Retina (tissue), 1 donor: Measurements from ENCODE around the gene DDX41.
"Not testable (repeated sequence)": the region's sequence is repeated elsewhere in the genome, so short reads cannot be mapped to it uniquely, and the experiment has no call there.

Source experiments
- DNase-seq: peaks from one replicate; pipeline ENCODE4 v3.0.0-alpha.2; 2016

DDX41 gene

DNA sequence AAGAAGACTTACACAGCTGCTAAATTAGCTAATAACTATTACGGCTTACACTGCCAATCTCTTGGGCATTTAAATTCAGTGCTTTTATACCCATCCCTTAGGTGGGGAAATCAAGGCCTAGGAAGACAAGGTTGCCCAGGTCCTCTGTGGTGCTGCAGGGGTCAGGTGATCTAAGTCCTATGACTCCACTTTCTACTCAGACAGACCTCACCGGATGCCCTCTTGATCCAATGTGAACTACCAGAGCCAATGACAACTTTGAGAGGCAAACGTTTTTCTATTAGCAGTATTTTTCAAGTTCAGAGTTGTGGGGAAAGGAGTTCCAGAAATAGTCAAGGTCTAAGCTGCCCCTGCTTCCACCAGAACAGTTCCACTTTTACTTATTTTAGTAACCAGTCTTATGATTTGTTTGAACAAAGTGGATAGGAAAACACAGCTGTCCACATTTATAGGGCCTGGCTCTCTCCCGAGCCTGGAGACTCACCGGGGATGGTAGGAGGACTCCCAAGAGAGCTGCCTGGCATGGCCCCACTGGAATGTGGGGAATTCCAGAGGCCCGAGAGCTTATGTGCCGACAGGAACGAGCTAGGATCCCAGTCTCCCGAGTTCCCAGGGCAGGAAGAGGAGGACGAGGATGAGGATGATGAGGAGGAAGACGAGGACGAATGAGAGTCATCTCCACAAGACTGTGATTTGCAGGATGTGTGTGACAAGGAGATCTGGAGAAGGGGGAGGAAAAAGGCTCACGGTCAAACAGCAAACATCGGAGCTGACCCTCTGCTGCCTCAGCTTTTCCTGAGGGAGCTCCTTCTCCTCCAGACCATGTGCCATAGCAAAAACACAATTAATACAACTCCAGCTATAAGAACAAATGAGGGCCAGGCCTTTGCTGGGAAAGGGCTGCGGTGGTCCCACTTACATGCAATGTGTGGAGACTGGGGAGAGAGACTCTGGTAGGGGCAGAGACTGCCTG is 20.9 kb upstream of the DDX41 start:
- no peak for DNase-seq

DNA sequence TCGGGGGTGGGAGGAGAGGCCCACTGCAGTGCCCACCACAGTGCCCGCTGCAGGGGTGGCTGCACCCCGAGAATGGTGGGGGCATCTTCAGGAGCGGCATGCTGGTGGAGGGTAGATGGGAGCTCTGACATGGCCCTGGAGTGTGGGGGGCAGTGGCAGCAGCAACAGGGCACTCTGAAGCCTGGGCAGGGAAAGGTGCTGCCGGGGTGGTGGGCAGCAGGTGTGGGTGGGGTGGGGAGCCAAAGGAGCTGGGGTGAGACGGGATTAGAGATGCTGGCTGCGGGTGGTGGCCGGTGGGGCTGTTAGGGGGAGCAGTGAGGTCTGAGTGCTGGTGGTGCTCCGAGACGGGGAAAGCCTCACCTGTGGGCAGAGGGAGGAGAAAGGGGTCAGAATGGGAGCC is 19.6 kb upstream of the DDX41 start:
- no peak for DNase-seq

DNA sequence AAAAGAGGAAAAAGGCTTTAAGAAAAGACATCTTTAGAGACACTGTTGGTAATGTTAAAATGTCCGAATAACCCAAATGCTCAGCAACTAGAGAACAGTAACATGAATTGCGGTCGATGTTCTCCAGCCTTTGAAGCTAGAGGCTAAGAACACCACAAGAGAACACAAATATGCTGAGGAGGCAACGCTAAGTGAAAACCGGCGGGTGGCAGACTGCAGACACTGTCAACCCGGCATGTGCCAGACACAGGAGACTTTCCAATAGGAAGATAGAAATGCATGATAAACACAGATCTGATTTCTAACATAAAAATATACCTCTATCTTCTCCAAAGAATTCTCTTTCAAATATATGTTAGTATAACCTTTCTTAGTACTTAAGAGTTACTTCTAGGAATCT is 18.4 kb upstream of the DDX41 start:
- no peak for DNase-seq

DNA sequence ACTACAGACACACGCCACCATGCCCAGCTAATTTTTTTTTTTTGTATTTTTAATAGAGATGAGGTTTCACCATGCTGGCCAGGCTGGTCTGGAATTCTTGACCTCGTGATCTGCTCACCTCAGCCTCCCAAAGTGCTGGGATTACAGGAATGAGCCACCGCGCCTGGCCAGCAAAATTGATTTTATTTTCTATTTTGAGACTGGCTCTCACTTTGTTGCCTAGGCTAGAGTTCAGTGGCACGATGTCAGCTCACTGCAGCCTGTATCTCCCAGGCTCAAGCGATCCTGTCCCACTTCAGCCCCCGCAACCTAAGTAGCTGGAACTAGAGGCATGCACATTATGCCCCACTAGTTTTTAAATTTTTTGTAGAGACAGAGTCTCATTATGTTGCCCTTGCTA is 17.7 kb upstream of the DDX41 start:
- DNase-seq = not testable (repeated sequence)

DNA sequence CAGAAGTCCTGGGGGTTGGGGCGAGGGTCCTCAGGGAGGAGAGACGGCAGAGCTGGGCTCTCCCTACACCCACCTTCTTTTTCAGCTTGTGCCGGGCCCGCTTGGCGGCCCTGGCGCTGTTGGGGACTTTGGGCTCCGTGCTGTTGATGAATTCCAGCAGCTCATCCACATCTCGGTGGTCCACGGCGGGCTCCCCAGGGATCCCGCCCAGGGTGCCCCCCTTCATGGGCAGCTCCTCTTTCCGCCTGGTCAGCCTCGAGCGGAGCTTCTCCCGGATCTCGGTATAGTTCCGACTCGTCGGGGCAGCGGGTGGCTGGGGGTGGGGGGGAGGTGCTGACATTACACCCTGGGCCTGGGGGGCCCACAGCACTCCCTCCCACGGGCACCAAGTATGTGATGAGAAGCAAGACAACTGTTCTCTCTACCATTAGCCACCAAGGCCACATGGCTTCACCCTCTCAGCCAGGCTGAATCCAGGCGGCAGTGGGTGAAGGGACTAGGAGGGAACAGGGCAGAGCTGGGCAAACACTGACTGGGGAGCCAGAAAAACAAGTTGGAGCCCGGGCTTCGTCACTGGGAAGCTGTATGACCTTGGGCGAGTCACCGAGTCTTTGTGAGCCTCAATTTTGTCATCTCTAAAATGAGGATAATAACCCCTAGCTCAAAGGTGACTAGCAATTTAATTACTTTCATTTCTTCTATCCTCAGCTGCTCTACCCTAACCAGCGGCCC is 14.6 kb upstream of the DDX41 start:
- DNase-seq = no peak

DNA sequence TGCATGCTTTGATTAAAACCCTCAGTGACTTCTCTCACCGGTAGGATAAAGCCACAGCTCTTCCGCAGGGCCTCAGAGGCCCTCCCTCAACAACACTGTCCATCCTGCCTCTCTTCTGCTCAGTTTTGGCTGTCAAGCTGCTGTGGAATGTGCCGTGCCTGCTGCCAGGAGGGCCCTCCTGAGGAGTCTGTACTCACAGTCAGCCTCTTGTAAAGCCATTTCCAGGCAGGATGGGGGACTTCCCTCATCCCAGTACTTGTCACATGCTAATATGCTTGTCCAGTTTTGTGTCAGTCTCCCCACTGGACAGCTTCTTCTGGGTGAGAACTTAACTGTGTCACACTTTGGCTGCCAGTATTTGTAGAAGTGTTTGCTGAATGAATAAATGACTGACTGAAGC is 13.9 kb upstream of the DDX41 start:
- no peak for DNase-seq

DNA sequence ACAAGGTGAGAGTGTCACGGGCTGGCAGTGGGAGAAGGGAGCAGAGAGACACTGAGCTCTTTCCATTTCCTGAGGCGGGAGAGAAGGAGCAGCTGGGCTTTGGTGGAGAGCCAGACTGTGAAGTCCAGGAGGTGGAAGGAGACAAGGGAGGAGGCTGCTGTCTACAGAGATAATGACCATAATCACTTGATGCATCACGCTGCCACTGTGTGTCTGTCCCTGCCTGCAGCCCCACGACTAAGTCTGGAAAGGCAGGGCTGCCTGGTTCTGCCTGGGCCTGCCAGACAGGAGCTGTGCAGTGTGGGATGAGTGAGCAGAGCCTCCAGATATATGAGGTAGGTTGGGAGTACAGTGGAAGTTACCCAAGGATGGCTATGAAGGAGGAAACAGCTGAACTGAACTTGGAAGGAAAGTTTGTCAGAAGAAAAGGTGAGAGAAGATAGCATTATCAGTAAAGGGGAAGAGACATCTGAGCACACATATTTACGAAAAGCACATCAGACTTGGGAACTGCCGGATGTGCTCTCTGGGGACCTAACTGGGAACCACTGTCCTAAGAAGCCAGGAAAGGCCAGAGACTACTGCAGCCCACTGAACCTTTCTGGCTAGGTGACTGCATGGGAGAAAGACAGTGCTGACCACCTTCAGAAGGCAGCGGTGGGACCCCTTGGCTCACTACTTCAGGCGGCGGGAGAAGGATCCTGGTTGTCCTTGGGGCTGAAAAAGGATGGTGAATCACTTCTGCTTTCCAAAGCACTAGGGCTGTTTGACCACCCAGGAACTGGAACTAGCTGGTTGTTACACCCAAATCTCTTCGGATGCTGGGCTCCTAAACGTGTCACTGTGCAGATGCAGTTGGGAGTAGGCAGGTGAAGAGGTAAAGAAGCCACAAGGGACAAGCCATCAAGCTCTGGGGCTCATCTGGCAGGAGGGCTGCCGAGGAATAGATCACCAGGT is 12.8 kb upstream of the DDX41 start:
- DNase-seq = no peak

DNA sequence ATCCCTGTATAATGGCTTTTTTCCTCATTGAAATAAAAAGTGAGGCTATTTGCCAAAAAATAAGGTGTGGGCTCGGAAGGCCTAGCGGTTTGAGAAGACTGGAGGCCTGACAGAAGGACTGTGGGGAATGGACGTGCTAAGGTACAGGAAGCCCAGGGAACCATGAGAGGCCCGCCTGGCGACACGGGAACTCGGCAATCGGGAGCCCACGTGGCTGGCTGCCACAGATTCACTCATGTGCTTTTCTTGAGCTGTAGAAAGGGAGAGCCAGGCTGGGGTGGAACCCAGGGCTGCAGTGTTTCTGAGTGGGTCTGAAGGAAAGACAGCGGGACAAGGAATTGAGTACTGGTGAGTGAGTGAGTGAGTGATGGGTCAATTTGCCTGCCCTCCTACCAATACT is 11.9 kb upstream of the DDX41 start:
- no peak for DNase-seq

DNA sequence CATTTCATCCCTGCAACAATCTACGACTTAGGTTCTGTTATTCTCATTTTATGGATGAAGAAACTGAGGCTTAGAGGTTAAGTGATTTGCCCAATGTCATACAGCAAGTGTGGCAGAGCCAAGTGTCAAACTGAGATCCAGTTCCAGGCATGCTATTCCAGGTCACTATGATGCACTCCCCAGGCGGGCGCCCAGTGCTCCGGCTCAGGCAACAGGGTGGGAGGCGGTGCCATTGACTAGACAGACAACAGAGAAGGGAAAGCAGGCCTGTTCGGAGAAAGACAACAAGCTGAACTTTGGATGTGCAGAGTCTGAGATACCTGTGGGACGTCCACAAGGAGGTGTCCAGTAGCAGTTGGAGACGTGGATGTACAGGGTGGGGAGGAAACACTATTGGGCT is 10.8 kb upstream of the DDX41 start:
- no peak for DNase-seq

DNA sequence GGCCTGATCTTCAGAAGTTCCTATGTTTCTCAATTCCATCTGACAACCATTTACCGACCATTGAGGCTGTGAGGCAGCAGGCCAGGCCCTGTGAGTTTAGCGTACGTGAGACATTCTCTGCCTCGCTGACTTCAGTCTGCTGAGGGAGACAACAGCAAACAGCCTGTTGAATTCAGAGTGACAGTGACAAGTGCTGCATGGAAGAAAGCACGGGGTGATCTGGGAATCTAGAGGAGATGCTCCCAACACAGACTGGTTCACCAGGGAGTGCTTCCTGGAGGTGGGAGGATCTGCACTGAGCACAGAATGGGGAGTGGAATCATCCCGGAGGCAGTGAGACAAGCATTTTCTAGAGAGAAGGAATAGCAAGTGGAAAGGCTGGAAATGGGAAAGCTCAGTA is 10.0 kb upstream of the DDX41 start:
- DNase-seq = no peak

DNA sequence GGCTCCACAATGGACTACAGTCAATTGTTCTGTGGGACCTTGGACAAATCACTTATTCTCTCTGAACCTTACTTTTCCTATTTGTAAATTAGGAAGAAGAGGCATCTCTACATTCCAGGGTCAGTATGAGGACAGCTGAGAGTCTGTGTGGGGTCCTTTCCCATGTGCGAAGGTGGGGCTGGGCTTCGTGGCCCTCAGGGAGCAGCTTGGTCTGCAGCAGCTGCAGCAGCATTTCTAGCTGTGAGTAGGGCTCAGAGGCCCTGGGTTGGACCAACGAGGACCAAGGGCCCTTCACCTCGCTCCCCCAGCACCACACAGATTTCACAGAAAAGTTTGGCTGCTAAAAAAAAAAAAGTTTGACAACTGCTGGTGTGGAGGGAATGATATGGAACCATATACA is 9.4 kb upstream of the DDX41 start:
- no peak for DNase-seq

DNA sequence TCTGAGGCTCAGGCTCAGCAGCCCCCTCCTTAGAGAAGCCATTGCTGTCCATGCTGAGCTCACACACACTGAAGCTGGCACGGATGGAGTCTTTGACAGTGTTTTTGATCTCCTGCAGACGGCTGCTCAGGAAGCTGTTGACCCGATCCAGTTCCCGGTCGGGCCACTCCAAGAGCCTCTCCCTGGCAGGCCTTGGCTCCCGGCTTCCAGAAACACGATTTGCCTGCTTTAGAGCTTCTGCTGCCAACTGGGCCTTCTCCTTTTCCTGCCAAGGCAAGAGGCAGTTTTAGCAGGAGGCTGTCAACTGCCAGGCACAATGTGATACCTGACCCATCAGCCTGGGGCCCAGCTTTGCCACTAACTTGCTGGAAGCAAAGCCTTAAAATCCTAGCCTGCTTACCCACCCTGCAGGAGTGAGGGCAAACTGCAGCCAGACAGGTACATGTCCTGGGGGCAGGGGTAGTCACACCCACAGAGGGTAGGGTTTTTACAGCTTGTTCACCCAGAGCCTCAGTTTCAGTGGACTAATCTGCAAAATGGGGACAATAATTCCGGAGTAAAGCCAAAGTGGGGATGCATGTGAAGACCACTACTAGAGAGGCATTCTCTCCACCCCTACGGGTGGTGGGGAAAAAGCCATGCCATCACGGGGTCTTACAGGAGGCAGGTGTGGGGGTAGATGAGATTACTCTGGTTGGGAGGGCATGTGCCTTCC is 8.3 kb upstream of the DDX41 start:
- no peak for DNase-seq

DNA sequence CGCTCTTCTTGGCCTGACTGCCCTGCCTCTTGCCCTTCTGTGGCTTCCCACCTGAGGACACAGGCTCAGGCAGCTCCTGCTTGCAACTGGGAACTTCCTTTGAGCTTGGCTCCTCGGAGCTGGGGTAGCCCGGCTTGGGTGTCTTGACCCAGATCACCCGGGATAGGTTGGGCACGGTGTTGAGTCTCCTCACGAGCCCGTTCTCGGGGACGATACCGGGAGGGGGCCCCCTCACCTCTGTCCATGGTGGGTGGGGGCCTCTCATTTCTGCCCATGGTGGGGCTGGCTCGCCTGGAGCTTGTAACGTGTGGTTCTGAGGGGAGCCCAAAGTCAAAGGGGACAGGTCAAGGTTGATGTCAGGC is 7.8 kb upstream of the DDX41 start:
- no peak for DNase-seq

DNA sequence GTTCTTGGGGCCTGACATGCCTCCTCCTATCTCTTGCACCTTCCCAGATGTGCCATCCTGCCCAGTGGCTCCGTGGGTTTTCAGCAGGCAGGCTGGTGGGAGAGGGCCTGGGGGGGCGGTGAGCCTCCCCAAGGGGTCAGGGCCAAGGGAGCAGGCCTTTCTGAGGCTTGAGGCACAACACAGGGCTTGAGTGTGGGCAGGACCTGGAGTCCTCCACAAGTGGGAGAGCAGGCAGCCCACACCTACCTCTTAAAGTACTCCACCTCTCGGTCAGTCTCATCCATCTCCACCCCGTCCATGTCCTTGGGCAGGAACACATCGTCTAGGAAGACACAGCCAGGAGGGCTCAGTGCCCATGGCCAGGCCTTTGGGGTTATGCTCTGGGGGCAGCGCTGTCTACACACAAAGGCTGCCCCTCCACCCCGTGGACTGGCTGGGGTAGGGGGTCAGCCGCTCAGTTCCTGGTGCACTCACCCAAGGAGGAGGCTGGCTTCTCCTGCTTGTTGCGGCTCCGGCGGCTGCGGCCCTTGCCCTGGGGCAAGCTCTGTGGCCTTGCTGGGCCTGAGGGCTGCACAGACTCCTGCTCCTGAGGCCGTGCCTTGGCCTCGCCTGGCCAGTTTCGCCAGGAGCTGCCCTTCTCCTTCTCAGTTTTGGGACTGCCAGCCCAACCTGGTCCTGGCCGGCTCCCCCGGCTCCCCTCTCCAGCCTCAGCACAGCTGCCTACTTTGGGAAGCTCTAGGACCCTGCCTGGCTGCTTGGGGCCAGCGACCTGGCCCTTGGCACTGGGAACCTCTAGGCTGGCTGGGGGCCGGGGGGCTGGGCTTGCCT is 7.2 kb upstream of the DDX41 start:
- DNase-seq = no peak

DNA sequence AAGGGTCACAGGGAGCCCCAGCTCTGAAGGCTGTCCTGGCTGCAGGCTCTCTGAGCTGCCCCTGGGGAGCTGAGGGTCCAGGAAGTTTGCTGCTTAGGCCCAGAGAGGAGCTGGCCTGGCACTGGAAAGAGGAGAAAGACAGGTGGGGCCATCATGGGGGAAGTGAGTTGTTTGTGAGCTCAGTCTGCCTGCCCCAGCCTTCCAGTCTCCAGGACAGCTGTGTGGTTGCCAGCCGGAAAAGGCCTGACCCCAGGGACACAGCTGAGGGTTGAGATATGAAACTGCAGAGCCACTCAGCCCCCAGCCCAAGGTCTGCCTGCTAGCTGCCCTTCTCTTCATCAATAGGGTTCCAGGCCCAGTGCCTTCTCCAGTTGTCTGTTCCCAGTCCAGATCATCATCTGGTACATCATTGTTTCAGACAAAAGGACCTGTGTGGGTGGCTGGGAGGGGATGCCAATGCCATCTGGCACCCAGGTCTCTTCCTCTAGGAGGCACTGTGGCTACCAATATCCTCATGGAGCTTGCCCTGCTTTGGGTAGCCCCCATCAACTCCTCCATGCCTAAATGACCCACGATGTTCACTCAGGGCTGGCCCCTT is 4.3 kb upstream of the DDX41 start:
- DNase-seq = no peak

DNA sequence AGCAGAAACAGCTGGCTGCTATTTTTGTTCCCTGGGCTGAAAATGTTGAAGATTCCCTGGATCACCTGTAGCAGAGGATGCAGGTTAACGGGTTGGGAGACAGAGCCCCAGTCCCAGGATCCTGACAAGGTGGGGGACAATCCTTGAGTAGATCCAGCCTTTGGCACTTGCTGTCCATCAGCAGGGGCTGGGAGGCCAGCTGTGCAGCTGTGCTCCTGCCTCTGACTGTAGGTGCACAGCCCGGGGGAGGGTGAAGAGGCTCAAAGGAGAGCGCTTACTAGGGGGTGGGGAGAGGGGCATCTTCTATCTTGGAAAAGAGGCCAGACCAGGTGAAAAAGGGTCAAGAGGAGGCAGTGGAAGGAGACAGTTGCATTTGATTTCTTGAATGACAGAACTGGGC is 3.5 kb upstream of the DDX41 start:
- no peak for DNase-seq

DNA sequence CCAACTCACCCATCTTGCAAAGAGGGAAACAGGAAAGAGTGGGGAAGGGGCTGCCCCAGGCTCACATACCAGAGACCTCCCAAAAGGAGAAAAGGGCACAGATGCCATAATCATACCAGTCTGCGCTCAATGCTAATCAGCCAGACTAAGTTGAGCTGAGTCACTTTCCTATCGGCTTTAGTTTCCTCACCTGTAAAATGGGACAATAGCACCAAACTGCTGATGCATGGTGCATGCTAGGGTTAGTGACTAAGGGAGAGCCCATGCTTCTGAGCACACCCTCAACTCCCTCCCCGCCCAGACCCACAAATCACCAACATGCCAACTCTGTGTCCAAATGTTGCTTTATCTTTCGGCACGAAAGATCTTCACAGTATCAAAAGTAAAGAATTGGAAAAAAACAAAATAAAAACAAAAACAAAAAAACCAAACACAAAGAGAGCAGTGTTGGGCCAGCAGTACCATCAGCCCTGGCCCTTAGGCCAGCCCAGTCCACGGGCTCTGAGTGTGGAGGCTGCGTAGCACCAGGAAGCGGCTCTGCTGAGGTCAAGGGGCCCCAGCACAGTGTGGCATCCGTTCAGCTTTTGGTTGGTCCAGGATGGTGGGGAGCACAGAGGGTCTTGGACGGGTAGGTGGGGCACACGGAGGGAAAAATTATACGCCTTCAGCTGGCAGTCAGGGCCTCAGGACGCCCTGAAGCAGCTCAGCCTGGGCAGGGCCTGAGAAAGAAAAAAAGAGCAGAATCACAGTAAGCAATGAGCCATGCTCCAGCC is 2.9 kb upstream of the DDX41 start:
- DNase-seq = no peak

DNA sequence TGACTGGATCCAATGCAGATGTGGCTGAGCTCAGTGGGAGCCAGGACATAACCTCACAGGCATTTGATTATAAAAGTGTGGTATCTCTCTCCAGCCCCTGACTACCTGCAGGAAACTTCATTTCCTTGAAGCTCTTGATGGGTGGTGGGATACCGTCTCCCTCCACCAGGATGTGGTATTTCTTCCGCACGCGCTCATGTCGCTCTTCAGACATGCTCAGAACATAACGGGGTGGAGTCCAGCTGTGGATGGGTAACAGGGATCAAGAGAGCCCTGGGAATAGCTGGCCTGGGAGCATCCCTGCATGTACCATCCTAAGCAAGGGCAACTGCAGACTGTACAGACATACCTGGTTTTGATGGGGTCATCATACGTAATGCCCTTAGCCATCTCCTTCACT is 1.2 kb downstream of the DDX41 start:
- DNase-seq = no peak

DNA sequence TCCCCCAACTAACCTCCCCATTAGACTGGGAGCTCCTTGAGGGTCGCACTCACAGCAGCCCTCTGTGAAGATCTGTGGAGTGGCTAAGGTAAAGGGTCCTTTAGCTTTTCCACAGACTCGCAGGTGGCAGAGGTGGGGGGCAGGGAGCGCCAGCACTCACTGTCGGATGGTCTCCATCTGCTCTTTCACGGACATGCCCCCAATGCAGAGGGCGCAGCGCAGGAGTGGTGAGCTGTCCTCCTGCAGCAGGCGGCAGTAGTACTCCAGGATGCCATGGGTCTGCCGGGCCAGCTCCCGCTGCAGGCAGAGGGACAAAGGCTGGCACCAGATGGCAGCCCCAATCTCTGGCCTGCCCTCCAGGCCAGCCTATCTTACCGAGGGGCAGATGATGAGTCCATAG is 2.2 kb downstream of the DDX41 start:
- no peak for DNase-seq

DNA sequence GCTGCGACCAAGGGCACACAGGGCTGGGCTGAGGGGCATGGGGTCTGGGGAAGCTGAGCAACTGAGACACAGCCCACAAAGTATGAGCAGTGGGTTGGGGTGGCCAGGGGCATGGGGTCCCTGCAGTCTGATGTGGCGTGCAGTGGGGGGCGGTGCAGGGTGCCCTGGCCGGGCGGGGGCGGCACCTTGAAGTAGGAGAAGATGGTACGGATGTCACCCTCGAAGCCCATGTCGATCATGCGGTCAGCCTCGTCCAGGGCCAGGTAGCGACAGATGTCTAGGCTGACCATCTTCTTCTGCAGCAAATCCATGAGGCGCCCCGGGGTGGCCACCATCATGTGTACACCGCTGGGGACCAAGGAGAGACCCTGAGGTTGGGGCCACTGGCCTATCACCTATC is 3.3 kb downstream of the DDX41 start:
- DNase-seq = no peak
